HG03469 (cell line): ENCODE measurements around the gene RPF1.
A peak's percentile ranks its signal among the peaks of the same experiment; 100 is the strongest.
"Not testable (repeated sequence)": the region's sequence is repeated elsewhere in the genome, so short reads cannot be mapped to it uniquely, and the experiment has no call there.

Experiments
- ATAC-seq: cut with Tn5 transposase; IDR thresholded peaks from one replicate; pipeline ENCODE4 v1.9.1; 2021; ENCODE audit warnings: mild to moderate bottlenecking, moderate library complexity, moderate number of reproducible peaks; ENCODE audit not compliant: unreplicated experiment

RPF1 gene

GRCh38 chr1:84489766-84490165 lies 10.7 kb downstream of the RPF1 start:
- no peak for ATAC-seq

DNA sequence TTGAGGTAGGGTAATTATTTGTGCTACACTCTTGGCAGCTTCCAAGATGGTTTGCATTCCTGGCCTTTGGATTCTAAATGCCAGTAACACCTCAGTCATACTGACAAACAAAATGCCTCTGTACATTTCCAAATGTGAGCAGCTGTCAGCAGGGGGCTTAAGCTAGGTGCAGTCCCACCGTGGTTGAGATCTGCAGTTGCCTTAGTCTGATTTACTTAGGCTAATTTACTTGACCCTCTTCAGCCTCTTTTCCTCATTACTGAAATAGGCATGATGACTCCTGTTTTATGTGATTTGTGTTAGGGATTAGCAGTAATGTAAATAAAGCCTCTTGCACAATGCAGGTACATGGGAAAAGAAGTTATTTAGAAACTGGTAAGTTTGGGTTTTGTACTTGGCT lies 13.7 kb downstream of the RPF1 start:
- no peak for ATAC-seq

- ATAC-seq, result no peak
Observed at GRCh38 chr1:84493747-84494146, 14.7 kb downstream of the RPF1 start.

- no peak for ATAC-seq
Observed at GRCh38 chr1:84496498-84496897, 17.4 kb downstream of the RPF1 start.

- no peak for ATAC-seq
Observed at GRCh38 chr1:84497631-84498275, 18.7 kb downstream of the RPF1 start.

GRCh38 chr1:84502927-84503326 lies 23.9 kb downstream of the RPF1 start:
- ATAC-seq, result no peak

DNA sequence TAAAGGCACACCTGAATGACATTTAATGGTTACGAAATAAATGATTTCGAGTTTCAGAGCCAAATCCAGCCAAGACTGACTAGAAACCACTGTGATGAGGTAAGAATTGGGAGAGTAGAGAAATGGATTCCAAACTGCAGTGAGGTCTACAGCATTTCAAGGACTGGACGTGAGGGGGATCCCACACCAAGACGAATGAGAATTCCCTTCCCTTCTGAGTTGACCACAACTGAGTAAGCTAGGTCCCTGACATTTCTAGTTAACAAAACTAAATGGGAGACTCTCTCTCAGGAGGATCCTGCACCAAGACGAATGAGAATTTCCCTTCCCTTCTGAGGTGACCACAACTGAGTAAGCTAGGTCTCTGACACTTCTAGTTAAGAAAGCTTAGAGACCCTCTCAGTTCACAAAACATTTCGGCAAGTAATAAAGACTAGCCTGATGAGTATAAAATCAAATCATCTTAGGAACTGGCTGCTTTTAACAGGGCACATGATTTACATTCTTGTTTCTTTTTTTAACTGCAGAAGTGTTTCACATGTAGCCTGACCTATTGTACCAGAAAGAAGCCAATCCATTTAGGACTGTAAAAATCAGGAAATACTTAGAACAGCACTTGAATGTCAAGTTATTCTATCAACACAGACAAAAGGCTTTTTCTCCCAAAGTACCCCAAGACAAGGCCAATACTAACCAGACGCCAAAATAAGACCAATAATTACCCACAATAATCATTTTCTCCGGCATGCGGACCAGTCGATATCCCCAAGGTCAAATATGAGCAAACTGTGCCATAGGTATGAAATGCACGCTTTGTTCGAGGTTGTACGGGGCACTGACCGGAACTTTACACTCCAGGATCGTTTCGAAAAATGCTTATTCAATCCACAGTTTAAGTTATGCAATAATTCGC lies 25.8 kb downstream of the RPF1 start:
- no peak for ATAC-seq

DNA sequence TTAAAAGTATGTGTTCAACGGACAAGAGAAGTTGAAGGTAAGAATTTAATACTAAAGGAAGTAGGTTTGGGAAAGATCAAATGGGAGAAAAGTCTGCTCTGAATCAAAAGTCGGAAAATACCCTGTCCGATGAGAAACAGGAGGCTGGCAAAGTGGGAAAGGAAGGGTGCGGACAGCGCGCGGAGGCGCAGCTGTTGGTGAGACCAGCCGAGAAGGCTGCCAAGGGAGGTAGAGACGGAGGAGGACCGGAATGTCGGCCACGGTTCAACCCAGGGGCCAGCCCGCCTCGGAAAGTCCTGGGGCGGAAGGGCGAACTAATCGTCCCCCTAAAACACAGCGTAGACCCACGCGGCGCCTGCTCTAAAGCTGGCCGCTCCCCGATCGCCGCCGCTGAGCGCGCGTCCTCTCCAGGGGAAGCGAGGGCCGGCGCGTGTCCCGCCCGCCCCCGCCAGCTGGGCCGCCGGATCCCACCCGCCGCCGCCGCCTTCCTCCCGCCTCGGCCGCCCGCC lies 26.5 kb downstream of the RPF1 start:
- ATAC-seq, result peak; percentile 15

GRCh38 chr1:84506002-84506728 lies 27.1 kb downstream of the RPF1 start, which contains the start of the genes GNG5 and SPATA1:
Gene GNG5, minus strand, starts transcription at chr1:84506581. Its CDS starts 490 bp downstream, at chr1:84506091.
Gene SPATA1, plus strand, starts transcription at chr1:84506386. Its CDS starts 9,974 bp downstream, at chr1:84516360.
- peak; percentile 66 for ATAC-seq

DNA sequence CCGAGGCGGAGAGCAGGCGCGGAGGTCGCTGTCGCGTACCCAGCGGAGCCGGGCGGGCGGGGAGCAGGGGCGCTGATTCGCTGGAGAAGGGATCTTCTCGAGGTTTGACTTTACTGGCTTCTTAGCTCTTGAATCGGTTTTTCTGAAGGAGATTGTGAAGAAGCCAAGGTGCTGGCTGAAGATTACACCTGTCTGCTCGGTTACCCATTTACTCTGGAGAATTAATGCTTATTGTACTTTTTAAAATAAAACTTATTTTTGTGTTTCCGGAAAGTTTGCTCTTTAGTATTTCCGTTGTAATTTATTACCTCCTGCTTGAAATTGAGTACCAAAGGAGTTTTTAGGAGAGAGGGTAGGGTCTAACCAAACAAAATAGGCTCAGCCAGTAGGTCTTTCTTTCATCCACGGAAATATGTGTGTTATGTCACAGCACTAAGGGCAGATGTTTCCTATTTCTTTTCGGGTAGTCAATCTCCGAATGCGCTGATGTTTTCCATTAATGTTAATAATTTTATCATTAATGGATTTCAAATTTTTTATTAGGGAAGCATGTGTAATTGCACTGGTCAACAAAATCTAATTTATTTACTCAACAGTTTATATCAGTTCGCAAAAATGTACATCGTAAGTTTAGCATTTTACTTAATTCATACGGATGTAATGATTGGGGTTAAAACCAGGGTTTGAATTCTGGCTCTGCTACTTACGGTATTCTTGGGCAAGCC lies 27.8 kb downstream of the RPF1 start:
- no peak for ATAC-seq

- not testable (repeated sequence) for ATAC-seq
Observed at GRCh38 chr1:84507887-84508286, 28.8 kb downstream of the RPF1 start.

DNA sequence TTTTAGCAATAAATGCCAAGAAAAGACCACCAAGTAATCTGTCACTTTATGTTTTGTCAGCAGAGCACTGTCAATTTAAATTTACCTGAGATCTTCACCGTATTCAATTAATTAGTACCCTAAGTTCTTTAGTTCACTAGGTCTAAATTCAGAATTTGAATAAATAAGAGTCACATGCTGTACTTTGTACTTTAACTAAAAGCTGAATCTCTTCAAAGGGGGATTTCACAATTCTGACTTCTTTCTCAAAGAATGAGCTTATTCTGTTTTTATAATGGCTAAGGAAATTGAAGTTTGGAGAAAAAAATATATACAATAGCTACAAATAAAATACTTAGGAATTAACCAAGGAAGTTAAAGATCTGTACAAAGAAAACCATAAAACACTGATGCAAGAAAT lies 29.4 kb downstream of the RPF1 start:
- no peak for ATAC-seq

GRCh38 chr1:84509029-84509428 lies 30.0 kb downstream of the RPF1 start:
- ATAC-seq, result no peak

DNA sequence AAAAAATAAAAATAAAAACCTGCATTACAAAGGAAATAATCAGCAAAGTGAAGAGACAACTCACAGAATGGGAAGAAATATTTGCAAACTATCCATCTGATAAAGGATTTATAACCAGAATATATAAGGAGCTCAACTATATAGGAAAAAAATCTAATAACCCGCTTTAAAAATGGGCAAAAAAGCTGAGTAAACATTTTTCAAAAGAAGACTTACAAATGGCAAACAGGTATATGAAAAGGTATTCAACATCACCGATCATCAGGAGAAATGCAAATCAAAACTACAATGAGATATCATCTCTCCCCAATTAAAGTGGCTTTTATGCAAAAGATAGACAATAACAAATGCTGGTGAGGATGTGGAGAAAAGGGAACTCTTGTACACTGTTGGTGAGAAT lies 31.1 kb downstream of the RPF1 start:
- no peak for ATAC-seq

DNA sequence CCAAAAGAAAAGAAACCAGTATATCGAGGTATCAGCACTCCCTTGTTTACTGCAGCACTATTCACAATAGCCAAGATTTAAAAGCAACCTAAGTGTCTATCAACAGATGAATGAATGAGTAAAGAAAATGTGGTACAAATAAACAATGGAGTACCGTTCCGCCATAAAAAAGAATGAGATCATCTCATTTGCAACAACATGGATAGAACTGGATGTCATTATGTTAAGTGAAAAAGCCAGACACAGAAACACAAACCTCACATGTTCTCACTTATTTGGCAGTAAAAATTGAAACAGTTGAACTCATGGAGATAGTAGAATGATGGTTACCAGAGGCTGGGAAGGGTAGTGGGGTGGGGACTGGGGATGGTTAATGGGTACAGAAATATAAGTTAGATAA lies 31.6 kb downstream of the RPF1 start:
- no peak for ATAC-seq

DNA sequence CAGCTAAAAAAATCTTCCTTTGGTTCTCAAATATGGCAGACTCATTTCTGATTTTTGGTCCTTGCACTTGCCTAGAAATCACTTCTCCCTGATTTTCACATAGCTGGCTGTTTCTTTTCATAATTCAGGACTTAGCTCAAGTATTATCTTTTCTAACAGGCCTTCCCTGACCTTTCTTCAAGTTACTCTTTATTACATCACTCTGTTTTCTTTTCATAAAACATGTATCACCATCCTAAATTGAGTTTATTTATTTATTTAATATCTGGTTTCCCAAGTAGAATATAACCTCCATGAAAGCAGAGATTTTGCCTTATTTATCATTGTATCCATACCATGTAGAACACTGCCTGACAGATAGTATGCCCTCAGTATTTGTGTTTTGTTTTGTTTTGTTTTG lies 45.5 kb downstream of the RPF1 start:
- no peak for ATAC-seq

DNA sequence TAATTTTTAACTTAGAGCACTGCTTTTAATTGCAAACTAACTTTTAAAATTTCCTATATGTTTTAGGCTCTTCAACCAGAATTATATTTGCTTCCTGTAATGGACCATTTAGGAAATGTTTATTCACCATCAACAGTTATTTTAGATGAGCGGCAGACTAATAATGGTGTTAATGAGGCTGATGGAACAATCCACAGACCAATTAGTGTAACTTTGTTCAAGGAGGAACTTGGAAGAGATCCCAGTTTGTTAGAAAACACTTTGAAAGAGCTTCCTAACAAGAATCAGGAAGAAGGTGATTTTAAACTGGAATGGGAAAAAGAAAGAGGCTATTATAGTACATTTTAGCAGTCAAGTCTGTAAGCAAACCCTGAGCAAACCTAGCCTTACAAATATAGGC lies 46.7 kb downstream of the RPF1 start:
- ATAC-seq, result no peak

DNA sequence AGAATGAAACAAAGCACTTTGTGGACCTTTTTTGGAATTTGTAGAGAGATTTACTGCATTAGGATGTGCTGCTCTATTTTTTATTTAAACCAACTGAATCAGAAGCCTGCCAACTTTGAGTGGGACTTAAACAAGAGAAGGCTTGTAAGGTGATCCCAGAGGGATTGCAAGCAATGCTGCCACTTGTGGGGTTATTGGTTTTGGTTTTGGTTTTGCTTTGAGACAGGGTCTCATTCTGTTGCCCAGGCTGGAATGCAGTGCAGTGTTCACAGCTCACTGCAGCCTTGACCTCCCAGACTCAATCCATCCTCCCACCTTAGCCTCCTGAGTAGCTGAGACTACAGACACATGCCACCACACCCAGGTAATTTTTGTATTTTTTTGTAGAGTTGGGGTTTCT lies 59.5 kb downstream of the RPF1 start:
- ATAC-seq, result no peak

GRCh38 chr1:84539972-84540371 lies 60.9 kb downstream of the RPF1 start:
- no peak for ATAC-seq

GRCh38 chr1:84540759-84541158 lies 61.7 kb downstream of the RPF1 start:
- no peak for ATAC-seq

DNA sequence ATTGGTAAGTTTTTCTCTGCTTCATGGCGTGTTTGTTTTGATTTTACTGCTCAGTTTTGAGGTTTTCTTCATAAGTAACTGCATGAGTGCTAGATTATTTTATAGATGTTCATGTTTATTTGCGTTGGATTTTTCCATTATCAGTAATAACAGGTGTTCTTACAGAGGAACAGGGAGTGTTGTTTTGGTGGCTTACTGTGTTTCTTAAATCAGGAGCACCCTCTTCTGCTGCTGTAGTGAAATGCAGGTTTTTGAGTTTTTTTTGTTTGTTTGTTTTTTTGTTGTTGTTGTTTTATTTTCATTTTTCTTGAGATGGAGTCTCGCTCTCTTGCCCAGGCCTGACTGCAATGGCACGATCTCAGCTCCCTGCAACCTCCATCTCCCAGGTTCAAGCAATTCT lies 62.6 kb downstream of the RPF1 start:
- no peak for ATAC-seq
